NCI-H2029 (cell line): ENCODE results near the gene ISY1.
A peak's percentile ranks its signal among the peaks of the same experiment; 100 is the strongest.
"Not testable (repeated sequence)": the region's sequence is repeated elsewhere in the genome, so short reads cannot be mapped to it uniquely, and the experiment has no call there.

Source experiments
- DNase-seq: peaks from one replicate; lab custom pipeline; 2025; lab: John Stamatoyannopoulos, UW

Gene ISY1

DNA sequence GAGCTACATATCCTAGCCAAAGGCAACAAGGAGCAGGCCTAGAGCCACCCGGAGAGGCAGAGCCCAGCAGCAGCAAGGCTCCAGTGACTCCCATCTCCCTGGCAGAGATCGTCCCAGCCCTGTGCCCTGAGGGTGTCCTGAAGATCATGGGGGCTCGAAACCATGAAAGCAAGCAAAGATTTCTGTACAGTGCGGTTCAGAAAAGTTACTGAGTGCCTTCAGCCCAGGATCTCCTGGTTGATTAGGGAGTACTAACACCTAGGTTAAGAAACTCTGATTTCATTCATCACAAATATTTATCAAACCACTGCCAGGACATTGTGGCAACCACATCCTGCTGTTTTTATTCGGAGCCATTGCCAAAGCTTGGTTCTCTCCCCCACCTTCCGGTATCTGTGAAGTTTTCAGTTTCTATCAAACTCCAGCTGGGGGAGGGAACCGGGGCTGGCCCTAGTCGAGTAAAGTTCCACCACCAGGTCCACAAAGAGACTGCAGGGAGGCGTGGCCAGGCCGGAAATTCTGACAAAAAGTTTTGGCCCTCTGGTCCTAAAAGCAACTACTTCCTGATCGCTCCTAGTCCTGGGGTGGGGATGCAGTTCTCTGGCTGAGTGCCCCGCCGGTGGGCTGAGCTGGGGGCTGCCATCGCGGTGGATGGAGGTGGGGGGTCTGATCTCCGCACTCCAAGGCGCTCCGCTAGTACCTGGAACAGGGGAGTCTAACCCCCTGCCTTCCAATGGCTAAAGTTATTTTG lies 40.4 kb downstream of the ISY1 start:
- DNase-seq, result no peak

DNA sequence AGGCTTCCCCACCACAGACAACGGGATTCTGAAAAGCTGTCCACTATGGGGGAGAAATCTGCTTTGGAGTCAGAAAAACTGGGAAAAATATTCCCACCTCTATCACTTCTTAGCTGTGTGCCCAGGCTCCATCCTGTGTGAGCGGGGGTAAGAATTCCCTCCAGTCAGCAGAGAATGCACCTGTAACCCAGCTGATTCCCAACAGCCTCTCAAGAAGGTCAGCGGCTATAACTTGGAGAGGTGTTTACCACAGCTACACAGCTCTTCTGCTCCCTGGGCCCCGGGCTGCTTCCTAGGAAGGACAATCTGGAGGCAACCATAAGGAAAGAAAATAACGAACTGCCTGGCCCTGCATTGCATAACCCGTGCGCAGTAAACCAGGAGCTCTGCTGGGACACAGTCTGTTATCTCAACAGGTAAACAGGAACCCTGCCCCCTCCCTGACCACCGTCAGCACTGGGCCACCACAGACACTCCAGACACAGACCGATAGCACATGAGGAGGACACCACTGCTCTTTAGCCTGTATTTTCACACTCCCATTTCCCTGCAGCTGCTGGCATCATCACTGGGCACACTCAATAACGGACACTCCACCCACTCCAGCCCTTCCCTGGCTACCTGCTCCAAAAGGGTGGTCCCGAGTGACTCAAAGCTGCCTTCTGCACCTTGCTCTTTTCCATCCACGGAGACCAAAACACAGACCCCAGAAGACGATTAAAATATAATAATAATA lies 41.3 kb downstream of the ISY1 start:
- DNase-seq, result peak; percentile 26

GRCh38 chr3:129118745-129119144 lies 42.1 kb downstream of the ISY1 start:
- DNase-seq, result no peak

GRCh38 chr3:129117134-129117533 lies 43.7 kb downstream of the ISY1 start:
- DNase-seq, result no peak

GRCh38 chr3:129116482-129116946 lies 44.3 kb downstream of the ISY1 start:
- no peak for DNase-seq

- no peak for DNase-seq
Measured at GRCh38 chr3:129114455-129114854, 46.4 kb downstream of the ISY1 start.

- DNase-seq, result no peak
Measured at GRCh38 chr3:129112308-129113052, 48.4 kb downstream of the ISY1 start.

GRCh38 chr3:129111076-129111780 lies 49.6 kb downstream of the ISY1 start:
- not testable (repeated sequence) for DNase-seq

DNA sequence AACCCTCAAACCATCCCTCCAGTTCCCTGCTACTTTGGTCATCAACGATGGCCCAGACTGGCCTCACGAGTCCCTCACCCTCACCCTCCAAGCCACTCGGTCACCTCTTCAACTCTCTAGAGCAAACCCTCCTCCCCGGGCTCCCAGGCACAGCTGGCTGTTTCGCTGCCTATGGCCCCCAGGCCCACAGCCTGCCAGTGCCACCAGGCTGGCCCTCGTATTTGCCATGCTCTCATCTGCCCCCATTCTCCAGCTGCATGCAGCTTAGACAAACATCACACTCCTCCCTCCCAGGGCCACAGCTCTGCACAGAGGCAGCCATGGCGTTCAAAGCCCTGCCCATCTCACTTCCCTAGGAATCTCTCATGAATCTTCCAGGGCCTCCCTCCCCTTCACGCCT lies 53.1 kb downstream of the ISY1 start:
- no peak for DNase-seq

DNA sequence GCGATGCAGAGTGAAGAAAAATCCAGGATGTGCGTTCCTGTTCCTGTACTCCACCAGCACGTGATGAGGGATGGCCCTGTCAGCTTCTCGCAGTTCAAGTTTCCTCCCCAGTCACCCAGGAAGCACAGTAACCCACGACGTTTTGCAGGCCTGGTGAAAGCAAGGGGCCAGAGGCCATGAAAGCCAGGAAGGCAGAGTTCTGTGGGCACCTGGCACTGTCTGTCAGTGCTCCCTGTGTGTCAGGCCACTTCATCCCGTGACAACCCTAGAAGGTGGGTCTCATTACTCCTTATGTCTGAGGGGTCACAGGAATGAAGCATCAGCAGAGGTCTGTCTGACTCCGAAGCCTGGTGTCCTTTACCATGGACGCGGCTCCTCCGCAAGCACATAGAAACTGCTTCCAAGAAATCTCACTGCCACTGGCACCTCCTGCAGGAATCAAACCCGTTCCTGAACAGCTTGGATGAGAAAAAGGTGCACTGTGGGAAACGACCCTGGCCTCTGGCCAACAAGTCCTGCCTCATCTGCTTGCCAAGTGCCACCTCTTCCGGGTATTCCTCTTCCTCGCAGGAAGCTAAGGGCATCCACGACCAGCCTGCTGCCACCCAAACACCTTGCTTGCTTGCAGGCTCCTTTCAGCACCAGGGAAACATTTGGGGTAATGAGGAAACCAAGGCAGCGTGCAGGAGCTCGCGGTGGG lies 53.8 kb downstream of the ISY1 start:
- peak; percentile 43 for DNase-seq

GRCh38 chr3:129106320-129106719 lies 54.5 kb downstream of the ISY1 start:
- no peak for DNase-seq

- no peak for DNase-seq
Measured at GRCh38 chr3:129105862-129106261, 55.0 kb downstream of the ISY1 start.

DNA sequence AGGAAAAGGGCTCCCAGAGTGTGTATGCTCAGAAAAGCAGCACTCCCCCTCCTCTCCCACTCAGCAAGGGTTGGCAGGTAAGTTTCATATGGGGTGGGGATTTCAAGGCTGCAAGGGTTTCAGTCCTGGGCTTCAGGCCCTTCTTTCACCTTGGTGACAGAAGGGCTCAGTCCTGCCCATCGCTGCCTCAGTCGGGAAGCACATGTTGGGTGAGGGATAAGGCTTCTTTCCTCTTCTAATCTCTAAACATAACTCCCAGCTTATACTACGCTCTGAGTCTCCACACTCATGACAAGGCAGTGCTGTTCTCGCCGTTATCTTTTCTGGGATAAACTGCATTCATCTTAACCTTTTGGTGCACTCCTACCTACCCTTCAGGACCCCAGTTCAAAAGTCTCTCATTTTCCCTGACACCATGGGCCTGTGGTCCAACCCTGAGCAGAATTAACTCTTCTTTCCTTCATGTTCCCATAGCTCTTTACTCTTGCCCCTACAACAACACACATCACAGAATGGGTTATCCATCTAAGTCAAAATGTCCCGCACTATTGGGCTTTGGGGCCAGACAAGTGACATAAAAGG lies 56.3 kb downstream of the ISY1 start:
- no peak for DNase-seq

DNA sequence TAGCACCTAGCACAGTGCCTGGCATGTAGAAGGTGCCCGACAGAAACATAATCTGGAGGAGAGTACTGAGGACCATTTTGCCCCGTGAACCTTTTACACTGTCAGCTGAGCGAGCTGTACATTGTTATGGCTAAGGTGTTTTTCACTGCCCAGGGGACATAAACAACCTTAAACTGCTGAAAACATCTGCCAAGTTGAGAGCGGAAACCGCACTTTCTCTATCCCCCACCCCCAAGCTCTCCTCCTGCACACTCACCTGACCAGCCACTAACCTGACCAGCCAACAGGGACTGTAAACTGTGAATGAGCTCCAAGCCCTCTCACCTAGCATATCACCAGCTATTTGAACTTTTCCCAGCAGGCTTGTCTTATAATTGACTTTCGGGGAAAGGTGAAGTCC lies 56.8 kb downstream of the ISY1 start:
- no peak for DNase-seq

DNA sequence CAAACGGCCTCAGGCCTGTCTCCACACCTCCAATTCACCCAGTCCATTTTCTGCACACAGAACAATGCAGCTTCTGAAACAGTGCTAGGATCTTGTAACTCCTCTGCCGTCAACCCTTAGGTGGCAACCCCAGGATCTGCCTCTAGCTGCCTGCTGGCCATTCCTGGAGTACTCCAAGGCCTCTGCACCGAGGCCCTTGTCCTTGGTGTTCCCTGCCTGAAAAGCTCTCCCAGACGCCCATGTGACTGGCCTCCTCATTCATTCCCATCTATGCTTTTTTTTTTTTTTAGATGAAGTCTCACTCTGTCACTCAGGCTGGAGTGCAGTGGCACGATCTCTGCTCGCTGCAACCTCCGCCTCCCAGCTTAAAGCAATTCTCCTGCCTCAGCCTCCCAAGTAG lies 57.6 kb downstream of the ISY1 start:
- no peak for DNase-seq

- DNase-seq, result no peak
Measured at GRCh38 chr3:129101370-129102138, 59.3 kb downstream of the ISY1 start.

DNA sequence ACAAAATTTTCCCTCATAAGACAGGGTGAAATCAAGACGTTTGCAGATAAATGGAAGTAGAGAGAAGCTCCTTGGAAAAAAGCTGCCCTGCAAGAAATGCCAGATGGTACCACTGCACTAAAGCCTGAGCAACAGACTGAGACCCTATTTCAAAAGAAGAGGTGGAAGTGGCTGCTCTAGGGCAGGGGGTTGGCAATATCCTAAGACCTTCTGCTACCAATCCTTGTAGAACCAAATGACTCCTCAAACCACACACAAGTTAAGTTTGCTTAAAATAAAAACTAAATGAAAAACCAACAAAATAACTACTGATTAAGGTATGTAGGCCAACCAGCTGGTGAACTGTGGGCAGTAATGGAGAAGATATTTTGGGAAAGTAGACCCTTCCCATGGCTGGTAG lies 60.6 kb downstream of the ISY1 start:
- DNase-seq, result no peak

GRCh38 chr3:129095285-129095684 lies 65.6 kb downstream of the ISY1 start:
- DNase-seq, result no peak

GRCh38 chr3:129088312-129088711 lies 72.6 kb downstream of the ISY1 start:
- DNase-seq, result not testable (repeated sequence)

- peak; percentile 17 for DNase-seq
Measured at GRCh38 chr3:129087904-129088303, 73.0 kb downstream of the ISY1 start.
